ENCODE data around the gene USP9X.

DNA sequence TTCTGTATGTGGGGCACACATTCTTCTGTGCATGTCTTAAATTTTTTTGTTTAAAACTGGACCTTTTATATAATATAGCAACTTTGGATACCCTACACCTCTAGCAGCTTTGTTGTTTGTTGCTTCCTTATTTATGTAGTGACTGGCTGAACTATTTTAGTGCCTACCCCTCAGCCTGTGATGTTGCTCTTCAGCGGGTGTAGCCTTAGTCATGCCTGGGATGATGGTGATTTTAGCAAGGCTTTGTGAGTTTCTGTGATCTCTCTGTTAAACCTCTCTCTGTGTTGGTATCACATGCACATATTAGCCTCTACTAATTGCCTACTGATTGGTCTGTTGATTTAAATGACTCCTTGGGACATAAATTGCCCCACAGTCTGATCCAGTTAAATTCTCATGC is 22.8 kb downstream of the USP9X start:
- TF ChIP-seq POLR2A (IDR thresholded peaks at IDR 0.05), result no peak
- TF ChIP-seq, protein P1, sequence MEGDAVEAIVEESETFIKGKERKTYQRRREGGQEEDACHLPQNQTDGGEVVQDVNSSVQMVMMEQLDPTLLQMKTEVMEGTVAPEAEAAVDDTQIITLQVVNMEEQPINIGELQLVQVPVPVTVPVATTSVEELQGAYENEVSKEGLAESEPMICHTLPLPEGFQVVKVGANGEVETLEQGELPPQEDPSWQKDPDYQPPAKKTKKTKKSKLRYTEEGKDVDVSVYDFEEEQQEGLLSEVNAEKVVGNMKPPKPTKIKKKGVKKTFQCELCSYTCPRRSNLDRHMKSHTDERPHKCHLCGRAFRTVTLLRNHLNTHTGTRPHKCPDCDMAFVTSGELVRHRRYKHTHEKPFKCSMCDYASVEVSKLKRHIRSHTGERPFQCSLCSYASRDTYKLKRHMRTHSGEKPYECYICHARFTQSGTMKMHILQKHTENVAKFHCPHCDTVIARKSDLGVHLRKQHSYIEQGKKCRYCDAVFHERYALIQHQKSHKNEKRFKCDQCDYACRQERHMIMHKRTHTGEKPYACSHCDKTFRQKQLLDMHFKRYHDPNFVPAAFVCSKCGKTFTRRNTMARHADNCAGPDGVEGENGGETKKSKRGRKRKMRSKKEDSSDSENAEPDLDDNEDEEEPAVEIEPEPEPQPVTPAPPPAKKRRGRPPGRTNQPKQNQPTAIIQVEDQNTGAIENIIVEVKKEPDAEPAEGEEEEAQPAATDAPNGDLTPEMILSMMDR (IDR thresholded peaks at IDR 0.05), result no peak
